ENCODE data around the gene RUNDC3A. TPM values are rescaled to one million over a fixed set of nuclear protein-coding genes. Genes with fewer than 3 reads are reported as not detected.
A peak's percentile ranks its signal among the peaks of the same experiment; 100 is the strongest.

The RUNDC3A gene
- total RNA-seq, 2 experiments from 2014 or later = 0.22 TPM; not detected in 1

DNA sequence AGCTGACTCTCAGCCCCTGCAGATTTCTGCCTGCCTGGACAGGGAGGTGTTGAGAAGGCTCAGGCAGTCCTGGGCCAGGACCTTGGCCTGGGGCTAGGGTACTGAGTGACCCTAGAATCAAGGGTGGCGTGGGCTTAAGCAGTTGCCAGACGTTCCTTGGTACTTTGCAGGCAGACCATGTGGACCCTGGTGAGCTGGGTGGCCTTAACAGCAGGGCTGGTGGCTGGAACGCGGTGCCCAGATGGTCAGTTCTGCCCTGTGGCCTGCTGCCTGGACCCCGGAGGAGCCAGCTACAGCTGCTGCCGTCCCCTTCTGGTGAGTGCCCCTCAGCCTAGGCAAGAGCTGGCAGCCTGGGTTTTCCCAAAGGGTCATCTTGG is 40.6 kb downstream of the RUNDC3A start:
- TF ChIP-seq, protein P1, sequence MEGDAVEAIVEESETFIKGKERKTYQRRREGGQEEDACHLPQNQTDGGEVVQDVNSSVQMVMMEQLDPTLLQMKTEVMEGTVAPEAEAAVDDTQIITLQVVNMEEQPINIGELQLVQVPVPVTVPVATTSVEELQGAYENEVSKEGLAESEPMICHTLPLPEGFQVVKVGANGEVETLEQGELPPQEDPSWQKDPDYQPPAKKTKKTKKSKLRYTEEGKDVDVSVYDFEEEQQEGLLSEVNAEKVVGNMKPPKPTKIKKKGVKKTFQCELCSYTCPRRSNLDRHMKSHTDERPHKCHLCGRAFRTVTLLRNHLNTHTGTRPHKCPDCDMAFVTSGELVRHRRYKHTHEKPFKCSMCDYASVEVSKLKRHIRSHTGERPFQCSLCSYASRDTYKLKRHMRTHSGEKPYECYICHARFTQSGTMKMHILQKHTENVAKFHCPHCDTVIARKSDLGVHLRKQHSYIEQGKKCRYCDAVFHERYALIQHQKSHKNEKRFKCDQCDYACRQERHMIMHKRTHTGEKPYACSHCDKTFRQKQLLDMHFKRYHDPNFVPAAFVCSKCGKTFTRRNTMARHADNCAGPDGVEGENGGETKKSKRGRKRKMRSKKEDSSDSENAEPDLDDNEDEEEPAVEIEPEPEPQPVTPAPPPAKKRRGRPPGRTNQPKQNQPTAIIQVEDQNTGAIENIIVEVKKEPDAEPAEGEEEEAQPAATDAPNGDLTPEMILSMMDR (IDR thresholded peaks at IDR 0.05) = no peak
- ATAC-seq (no peak), DNase-seq (no peak)
- ChIA-PET POLR2A (interaction anchor here (0.7 kb wide), 1 partner anchor 12 kb away, joined by 3 read pairs; no protein-coding TSS in a partner anchor), CTCF (interaction anchor here (1.3 to 6.2 kb wide), 4 partner anchors 13 to 181 kb away, joined by 3 to 51 read pairs (median 36); partner anchors contain the start of gene FAM171A2)
- H3K9me3 Mint-ChIP-seq = no peaks in the 10 kb centered on the region
- peaks cover 19% of the 10 kb centered on the region for H3K4me1 Mint-ChIP-seq (ENCODE audit: low read depth)
- H3K4me3 Mint-ChIP-seq = no peak overlapping the region
- H3K36me3 Mint-ChIP-seq (ENCODE audit: low read depth) = peaks cover 2% of the 10 kb centered on the region
- intact Hi-C loops (cut with micrococcal nuclease) = loop anchor here (5.0 kb wide), 1 partner anchor 147 kb away; no protein-coding TSS in a partner anchor
- no peak overlapping the region for H3K27ac Mint-ChIP-seq
- H3K27me3 Mint-ChIP-seq = no peaks in the 10 kb centered on the region

DNA sequence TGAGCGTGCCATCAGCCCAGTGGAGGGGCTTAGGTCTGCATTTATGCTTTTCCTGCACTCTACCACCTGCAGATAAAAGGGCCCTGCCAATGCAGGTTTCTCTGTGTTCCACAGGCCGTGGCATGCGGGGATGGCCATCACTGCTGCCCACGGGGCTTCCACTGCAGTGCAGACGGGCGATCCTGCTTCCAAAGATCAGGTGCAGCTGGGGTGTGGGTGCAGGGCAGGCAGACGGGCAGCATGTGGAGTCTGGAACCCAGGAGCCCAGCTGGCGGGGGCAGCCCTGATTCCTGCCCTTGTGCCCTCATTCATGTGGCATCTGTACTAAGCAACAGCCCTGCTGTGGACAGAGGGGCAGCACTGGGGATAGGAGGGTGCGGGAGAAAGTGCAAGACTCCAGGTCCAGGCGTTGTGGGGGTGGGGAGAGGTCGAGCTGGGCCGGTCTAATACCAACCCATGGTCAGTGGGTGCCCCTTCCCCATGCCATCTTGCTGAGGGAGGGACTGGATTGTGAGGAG is 41.2 kb downstream of the RUNDC3A start:
- Mint-ChIP-seq H3K36me3 (ENCODE audit: low read depth) (peaks cover 2% of the 10 kb centered on the region), H3K4me3 (no peak overlapping the region), H3K9me3 (no peaks in the 10 kb centered on the region), H3K4me1 (ENCODE audit: low read depth) (peaks cover 19% of the 10 kb centered on the region), H3K27me3 (no peaks in the 10 kb centered on the region), H3K27ac (no peak overlapping the region)
- no peak for ATAC-seq
- TF ChIP-seq, protein P1 (IDR thresholded peaks at IDR 0.05) = no peak
- ChIA-PET CTCF (interaction anchor here (0.8 to 6.2 kb wide), 14 partner anchors 8 to 205 kb away, joined by 3 to 51 read pairs (median 4); partner anchors contain the start of gene FAM171A2), POLR2A (no interaction called here)
- no peak for DNase-seq
- intact Hi-C loops (cut with micrococcal nuclease) = loop anchor here (5.0 kb wide), 1 partner anchor 147 kb away; no protein-coding TSS in a partner anchor

DNA sequence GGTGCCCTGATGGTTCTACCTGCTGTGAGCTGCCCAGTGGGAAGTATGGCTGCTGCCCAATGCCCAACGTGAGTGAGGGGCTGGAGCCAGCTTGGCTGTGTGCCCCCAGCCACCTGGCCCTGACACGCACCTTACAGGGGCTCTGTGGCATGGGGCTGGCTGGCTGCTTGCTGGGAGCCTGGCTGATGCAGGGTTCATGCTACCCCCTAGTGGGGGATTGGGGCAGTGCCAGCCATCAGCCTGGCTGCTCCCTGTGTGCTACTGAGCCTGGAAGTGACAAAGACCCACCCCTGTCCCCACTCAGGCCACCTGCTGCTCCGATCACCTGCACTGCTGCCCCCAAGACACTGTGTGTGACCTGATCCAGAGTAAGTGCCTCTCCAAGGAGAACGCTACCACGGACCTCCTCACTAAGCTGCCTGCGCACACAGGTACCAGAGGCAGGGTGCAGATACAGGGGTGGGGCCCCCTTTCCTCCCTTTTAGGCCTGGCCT is 42.4 kb downstream of the RUNDC3A start:
- no peak overlapping the region for H3K27ac Mint-ChIP-seq
- H3K36me3 Mint-ChIP-seq (ENCODE audit: low read depth) = peaks cover 2% of the 10 kb centered on the region
- H3K4me3 Mint-ChIP-seq = no peak overlapping the region
- DNase-seq (peak; percentile 86), ATAC-seq (peak; percentile 90)
- TF ChIP-seq, protein P1 (IDR thresholded peaks at IDR 0.05) = peak; percentile 80
- peaks cover 11% of the 10 kb centered on the region for H3K4me1 Mint-ChIP-seq (ENCODE audit: low read depth)
- H3K9me3 Mint-ChIP-seq = no peaks in the 10 kb centered on the region
- ChIA-PET POLR2A (interaction anchor here (1.2 kb wide), 1 partner anchor 20 kb away, joined by 3 read pairs; no protein-coding TSS in a partner anchor), CTCF (interaction anchor here (0.6 to 6.2 kb wide), 25 partner anchors 9 to 426 kb away, joined by 3 to 51 read pairs (median 4); partner anchors contain the start of gene FAM171A2)
- H3K27me3 Mint-ChIP-seq = no peaks in the 10 kb centered on the region
- intact Hi-C loops (cut with micrococcal nuclease) = no loop called here

DNA sequence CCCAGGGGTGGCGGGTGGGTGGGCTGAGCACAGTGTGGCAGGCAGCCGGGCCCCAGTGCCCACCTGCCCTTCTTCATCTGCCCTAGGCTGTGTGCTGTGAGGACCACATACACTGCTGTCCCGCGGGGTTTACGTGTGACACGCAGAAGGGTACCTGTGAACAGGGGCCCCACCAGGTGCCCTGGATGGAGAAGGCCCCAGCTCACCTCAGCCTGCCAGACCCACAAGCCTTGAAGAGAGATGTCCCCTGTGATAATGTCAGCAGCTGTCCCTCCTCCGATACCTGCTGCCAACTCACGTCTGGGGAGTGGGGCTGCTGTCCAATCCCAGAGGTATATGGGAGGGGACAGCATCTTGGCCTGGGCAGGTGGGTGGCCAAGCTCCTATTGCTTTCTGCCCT is 43.1 kb downstream of the RUNDC3A start:
- Mint-ChIP-seq H3K9me3 (no peaks in the 10 kb centered on the region), H3K4me1 (ENCODE audit: low read depth) (peaks cover 8% of the 10 kb centered on the region), H3K27ac (no peak overlapping the region), H3K27me3 (no peaks in the 10 kb centered on the region), H3K4me3 (no peak overlapping the region), H3K36me3 (ENCODE audit: low read depth) (peaks cover 2% of the 10 kb centered on the region)
- ATAC-seq = no peak
- DNase-seq = no peak
- intact Hi-C loops (cut with micrococcal nuclease) = no loop called here
- POLR2A ChIA-PET = no interaction called here
- CTCF ChIA-PET = interaction anchor here (0.6 to 6.2 kb wide), 17 partner anchors 10 to 183 kb away, joined by 3 to 51 read pairs (median 4); partner anchors contain the start of gene FAM171A2
- TF ChIP-seq, protein P1 (IDR thresholded peaks at IDR 0.05) = no peak
